Measurements from ENCODE around the gene RANBP17. TPM values are rescaled to one million over a fixed set of nuclear protein-coding genes. Genes with fewer than 3 reads are reported as not detected.
"Not testable (repeated sequence)": the region's sequence is repeated elsewhere in the genome, so short reads cannot be mapped to it uniquely, and the experiment has no call there.

The RANBP17 gene
- total and polyA plus RNA-seq, 5 experiments from 2014 or later: 0.09 to 0.83 (median 0.24) TPM; not detected in 2

DNA sequence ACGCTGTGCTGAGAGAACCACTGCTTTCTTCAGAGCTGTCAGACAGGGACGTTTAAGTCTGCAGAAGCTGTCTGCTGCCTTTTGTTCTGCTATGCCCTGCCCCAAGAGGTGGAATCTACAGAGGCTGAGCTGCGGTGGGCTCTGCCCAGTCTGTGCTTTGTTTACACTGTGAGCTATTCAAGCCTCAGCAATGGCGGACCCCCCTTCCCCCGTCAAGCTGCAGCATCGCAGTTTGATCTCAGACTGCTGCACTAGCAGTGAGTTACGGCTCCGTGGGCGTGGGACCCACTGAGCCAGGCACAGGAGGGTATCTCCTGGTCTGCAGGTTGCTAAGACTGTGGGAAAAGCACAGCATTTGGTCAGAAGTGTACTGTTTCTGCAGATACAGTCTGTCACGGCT is 60.5 kb downstream of the RANBP17 start:
- H3K27ac Mint-ChIP-seq, H3K4me1 Mint-ChIP-seq, H3K9me3 Mint-ChIP-seq, H3K27me3 Mint-ChIP-seq, POLR2A ChIA-PET, ATAC-seq, H3K36me3 Mint-ChIP-seq, H3K4me3 Mint-ChIP-seq: not testable (repeated sequence)
- DNase-seq: peak in 1 of 10 donors; percentile 38

DNA sequence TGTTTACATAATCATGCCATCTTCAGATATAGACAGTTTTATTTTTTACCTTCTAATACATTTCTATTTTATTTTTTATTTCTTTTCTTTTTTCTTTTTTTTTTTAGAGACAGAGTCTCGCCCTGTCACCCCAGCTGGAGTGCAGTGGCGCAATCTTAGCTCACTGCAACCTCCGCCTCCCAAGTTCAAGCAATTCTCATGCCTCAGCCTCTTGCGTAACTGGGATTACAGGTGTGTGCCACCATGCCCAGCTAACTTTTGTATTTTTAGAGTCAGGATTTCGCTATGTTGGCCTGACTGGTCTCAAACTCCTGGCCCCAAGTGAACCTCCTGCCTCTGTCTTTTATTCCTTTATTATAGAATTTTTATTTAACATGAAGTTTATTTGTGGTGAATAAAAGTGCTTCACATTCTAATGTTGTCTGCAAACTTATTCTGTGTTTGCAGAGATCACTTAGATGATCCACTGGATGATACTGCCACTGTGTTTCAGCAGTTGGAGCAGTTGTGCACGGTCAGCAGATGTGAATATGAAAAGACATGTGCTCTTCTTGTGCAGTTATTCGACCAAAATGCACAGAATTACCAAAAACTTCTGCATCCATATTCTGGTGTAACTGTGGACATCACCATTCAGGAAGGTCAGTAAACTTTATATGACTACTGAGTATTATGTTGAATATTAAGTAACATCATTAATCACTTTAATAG is 62.2 kb downstream of the RANBP17 start:
- Mint-ChIP-seq H3K27me3 (peaks cover 0 to 1% (median 0%) of the 10 kb centered on the region in 5 donors), H3K27ac (no peak overlapping the region), H3K36me3 (no peaks in the 10 kb centered on the region), H3K4me1 (no peaks in the 10 kb centered on the region), H3K4me3 (no peak overlapping the region), H3K9me3 (peaks cover 0 to 5% (median 0%) of the 10 kb centered on the region in 9 donors)
- ATAC-seq (no peak), DNase-seq (no peak)
- POLR2A ChIA-PET: no interaction called here

DNA sequence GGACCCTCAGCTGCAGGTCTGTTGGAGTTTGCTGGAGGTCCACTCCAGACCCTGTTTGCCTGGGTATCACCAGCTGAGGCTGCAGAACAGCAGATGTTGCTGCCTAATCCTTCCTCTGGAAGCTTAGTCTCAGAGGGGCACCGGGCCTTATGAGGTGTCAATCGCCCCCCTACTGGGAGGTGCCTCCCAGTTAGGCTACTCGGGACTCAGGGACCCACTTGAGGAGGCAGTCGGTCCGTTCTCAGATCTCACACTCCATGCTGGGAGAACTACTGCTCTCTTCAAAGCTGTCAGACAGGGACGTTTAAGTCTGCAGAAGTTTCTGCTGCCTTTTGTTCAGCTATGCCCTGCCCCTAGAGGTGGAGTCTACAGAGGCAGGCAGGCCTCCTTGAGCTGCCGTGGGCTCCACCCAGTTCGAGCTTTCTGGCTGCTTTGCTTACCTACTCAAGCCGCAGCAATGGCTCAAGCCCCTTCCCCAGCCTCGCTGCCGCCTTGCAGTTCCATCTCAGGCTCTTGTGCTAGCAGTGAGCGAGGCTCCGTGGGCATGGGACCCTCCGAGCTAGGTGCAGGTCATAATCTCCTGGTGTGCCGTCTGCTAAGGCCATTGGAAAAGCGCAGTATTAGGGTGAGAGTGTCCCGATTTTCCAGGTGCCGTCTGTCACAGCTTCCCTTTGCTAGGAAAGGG is 73.9 kb downstream of the RANBP17 start:
- H3K4me1 Mint-ChIP-seq, ATAC-seq, H3K4me3 Mint-ChIP-seq, POLR2A ChIA-PET, H3K27ac Mint-ChIP-seq, H3K36me3 Mint-ChIP-seq, DNase-seq: not testable (repeated sequence)
- Mint-ChIP-seq H3K27me3 (peaks cover 0 to 31% (median 10%) of the 10 kb centered on the region in 5 donors), H3K9me3 (peaks cover 0 to 19% (median 2%) of the 10 kb centered on the region in 9 donors)

DNA sequence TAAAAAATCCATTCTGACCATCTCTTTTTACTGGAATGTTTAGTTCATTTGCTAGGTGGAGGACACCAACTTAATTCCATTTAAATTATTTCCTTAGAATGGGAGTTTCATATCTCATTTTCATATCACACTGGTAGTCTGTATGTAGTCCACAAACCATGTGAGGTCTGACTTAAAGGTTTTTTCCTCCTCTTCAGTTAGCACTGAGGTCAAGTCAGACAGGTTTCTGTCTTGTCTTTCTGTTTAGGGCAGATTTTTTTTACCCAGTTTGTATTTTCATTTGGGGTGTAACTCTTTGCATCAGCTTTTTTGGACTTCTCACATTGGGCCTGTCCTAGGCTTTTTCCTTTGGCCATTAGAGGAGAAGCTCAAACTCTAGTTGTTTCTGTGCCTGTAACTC is 75.3 kb downstream of the RANBP17 start:
- Mint-ChIP-seq H3K27me3 (peaks cover 0 to 31% (median 10%) of the 10 kb centered on the region in 5 donors), H3K27ac (no peak overlapping the region), H3K36me3 (no peaks in the 10 kb centered on the region), H3K9me3 (peaks cover 0 to 12% (median 2%) of the 10 kb centered on the region in 9 donors), H3K4me1 (no peaks in the 10 kb centered on the region), H3K4me3 (no peak overlapping the region)
- no peak for ATAC-seq
- POLR2A ChIA-PET: no interaction called here
- DNase-seq: no peak

DNA sequence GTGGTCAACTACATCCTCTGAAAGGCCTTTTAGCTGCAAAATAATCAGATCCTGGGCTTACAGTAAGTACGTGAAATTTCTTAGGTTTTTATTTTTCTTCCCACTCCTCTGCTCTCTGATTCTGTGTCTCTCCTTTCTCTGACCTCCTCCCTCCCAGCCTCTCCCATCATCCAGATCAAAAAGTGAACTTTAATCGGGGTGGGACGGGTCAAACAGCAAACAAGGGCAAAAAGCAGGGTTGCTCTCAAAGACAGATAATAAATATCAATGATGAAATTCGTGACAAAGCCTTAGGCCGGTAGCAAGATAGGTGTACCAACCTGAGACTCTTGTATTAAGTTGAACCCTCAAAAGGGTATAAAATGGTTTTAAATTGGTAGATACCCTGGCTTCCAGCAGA is 76.1 kb downstream of the RANBP17 start:
- no peaks in the 10 kb centered on the region for H3K4me1 Mint-ChIP-seq
- DNase-seq (no peak), ATAC-seq (no peak)
- H3K27me3 Mint-ChIP-seq: peaks cover 0 to 31% (median 10%) of the 10 kb centered on the region in 5 donors
- peaks cover 0 to 11% (median 2%) of the 10 kb centered on the region in 9 donors for H3K9me3 Mint-ChIP-seq
- POLR2A ChIA-PET: no interaction called here
- H3K36me3 Mint-ChIP-seq: no peaks in the 10 kb centered on the region
- H3K27ac Mint-ChIP-seq: no peak overlapping the region
- no peak overlapping the region for H3K4me3 Mint-ChIP-seq

DNA sequence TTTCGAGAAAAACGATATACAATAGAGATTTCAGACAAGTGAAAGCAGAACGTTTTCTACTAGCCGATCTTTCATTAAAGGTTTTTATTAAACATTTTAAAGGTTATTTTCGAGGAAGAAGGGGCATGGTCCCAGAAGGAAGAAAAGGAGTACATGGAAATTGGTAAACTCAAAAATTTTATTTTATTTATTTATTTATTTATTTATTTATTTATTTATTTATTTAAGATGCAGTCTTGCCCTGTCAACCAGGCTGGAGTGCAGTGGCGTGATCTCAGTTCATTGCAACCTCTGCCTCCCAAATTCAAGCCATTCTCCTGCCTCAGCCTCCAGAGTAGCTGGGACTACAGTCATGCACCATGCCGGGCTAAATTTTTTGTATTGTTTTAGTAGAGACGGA is 77.4 kb downstream of the RANBP17 start:
- ATAC-seq: no peak
- Mint-ChIP-seq H3K9me3 (peaks cover 0 to 6% (median 0%) of the 10 kb centered on the region in 9 donors), H3K27me3 (peaks cover 0 to 24% (median 8%) of the 10 kb centered on the region in 5 donors), H3K4me1 (no peaks in the 10 kb centered on the region), H3K4me3 (no peak overlapping the region), H3K36me3 (no peaks in the 10 kb centered on the region), H3K27ac (no peak overlapping the region)
- DNase-seq: no peak
- POLR2A ChIA-PET: no interaction called here

DNA sequence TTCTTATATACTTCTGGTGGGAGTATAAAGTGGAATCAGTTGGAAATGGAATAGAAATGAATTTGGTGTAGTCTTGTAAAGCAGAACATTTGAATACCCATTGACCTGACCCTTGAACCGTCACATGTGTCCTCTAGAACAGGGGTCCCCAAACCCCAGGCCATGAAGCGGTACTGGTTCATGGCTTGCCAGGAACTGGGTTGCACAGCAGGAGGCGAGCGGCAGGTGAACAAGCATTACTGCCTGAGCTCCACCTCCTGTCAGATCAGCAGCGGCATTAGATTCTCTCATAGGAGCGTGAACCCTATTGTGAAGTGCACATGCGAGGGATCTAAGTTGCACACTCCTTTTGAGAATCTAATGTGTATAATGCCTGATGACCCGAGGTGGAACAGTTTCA is 80.0 kb downstream of the RANBP17 start:
- no peak for DNase-seq

DNA sequence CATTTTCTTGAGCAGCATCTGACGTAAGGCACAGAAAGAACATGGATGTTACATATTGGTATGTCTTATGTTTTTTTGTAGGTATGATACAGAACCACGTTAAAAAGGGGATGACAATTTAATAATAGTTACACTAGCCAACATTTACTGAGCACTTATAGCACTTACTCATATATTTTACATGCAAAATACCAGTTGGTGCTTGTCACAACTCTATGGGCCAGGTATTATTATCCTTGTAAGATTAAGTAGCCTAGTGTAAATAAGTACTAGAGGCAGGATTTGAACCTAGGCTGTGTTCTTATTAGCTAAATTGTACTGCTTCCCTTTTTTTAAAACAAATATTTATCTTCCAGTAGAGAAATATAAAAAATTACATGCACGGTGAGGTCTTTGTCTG is 83.5 kb downstream of the RANBP17 start:
- peaks cover 0 to 4% (median 0%) of the 10 kb centered on the region in 5 donors for H3K27me3 Mint-ChIP-seq
- no peak for ATAC-seq
- POLR2A ChIA-PET: no interaction called here

More for the DNA sequence above, 80.0 kb downstream of the RANBP17 start:
- H3K27me3 Mint-ChIP-seq: peaks cover 0 to 14% (median 6%) of the 10 kb centered on the region in 5 donors
- no peak overlapping the region for H3K27ac Mint-ChIP-seq
- no peak for ATAC-seq
- no peaks in the 10 kb centered on the region for H3K36me3 Mint-ChIP-seq
- H3K9me3 Mint-ChIP-seq: peaks cover 0 to 6% (median 0%) of the 10 kb centered on the region in 9 donors
- no peaks in the 10 kb centered on the region for H3K4me1 Mint-ChIP-seq
- H3K4me3 Mint-ChIP-seq: no peak overlapping the region
- POLR2A ChIA-PET: no interaction called here

DNA sequence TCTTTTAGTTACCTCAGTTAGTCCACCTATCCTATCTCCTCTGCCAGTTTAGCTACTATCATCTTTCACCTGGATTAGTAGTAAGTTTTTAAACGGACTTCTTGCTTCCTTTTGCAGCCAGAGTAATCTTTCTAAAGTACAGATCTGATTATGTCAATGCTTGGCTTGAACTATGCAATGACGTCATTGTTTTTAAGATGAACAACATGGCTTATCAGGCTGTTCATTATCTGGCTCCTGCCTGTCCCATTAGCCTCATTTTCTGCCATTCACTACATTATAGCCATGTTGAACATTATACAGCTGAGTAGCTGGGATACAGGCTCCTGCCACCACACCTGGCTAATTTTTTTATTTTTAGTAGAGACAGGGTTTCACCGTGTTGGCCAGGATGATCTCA is 98.7 kb downstream of the RANBP17 start:
- no peaks in the 10 kb centered on the region for H3K4me1 Mint-ChIP-seq
- no peak overlapping the region for H3K27ac Mint-ChIP-seq
- peaks cover 0 to 3% (median 0%) of the 10 kb centered on the region in 9 donors for H3K9me3 Mint-ChIP-seq
- POLR2A ChIA-PET: no interaction called here
- H3K4me3 Mint-ChIP-seq: no peak overlapping the region
- no peaks in the 10 kb centered on the region for H3K36me3 Mint-ChIP-seq
- DNase-seq (no peak), ATAC-seq (no peak)
- peaks cover 0 to 1% (median 0%) of the 10 kb centered on the region in 5 donors for H3K27me3 Mint-ChIP-seq

More for the DNA sequence above, 83.5 kb downstream of the RANBP17 start:
- peaks cover 0 to 1% (median 0%) of the 10 kb centered on the region in 9 donors for H3K9me3 Mint-ChIP-seq
- H3K4me1 Mint-ChIP-seq: no peaks in the 10 kb centered on the region
- no peak overlapping the region for H3K4me3 Mint-ChIP-seq
- no peak for DNase-seq
- no peaks in the 10 kb centered on the region for H3K36me3 Mint-ChIP-seq
- no peak overlapping the region for H3K27ac Mint-ChIP-seq

DNA sequence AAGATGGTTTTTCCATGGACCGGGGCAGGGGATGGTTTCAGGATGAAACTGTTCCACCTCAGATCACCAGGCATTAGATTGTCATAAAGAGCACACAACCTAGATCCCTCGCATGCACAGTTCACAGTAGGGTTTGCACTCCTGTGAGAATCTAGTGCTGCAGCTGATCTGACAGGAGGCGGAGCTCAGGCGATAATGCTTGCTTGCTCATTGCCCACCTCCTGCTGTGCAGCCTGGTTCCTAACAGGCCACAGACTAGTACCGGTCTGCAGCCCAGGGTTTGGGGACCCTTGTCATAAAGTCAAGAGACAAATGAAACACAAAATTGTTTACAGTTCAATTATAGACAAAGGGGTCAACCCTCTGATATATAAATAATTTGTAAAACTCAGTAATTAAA is 101.7 kb downstream of the RANBP17 start:
- H3K27ac Mint-ChIP-seq: no peak overlapping the region
- peaks cover 0 to 3% (median 0%) of the 10 kb centered on the region in 9 donors for H3K9me3 Mint-ChIP-seq
- no peaks in the 10 kb centered on the region for H3K27me3 Mint-ChIP-seq
- H3K4me3 Mint-ChIP-seq: no peak overlapping the region
- POLR2A ChIA-PET: no interaction called here
- no peak for DNase-seq
- H3K4me1 Mint-ChIP-seq: no peaks in the 10 kb centered on the region
- no peaks in the 10 kb centered on the region for H3K36me3 Mint-ChIP-seq
- no peak for ATAC-seq

DNA sequence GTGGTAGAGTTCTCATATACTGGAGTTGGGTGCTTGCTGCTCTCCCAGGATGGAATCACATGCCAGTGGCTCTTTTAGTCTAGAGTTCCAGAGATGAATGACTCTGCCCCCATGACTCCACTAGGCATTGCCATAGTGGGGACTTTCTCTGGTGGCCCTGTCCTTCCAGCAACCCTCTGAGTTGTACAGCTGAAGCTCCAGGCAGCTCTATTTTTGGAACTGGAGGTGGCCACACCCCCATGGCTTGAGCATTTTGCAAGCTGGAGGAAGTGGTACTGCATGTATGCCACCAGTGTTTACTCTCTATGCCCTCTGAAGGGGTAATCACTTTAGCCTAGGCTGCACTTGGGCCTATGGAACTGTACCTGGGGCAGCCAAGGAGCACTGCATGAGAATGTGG is 112.6 kb downstream of the RANBP17 start:
- Mint-ChIP-seq H3K36me3 (peaks cover 0 to 1% (median 0%) of the 10 kb centered on the region in 3 donors), H3K9me3 (peaks cover 0 to 13% (median 7%) of the 10 kb centered on the region in 9 donors), H3K4me1 (no peaks in the 10 kb centered on the region), H3K27me3 (peaks cover 0 to 4% (median 0%) of the 10 kb centered on the region in 5 donors), H3K4me3 (no peak overlapping the region), H3K27ac (no peak overlapping the region)
- POLR2A ChIA-PET: no interaction called here
- ATAC-seq (no peak), DNase-seq (no peak)

DNA sequence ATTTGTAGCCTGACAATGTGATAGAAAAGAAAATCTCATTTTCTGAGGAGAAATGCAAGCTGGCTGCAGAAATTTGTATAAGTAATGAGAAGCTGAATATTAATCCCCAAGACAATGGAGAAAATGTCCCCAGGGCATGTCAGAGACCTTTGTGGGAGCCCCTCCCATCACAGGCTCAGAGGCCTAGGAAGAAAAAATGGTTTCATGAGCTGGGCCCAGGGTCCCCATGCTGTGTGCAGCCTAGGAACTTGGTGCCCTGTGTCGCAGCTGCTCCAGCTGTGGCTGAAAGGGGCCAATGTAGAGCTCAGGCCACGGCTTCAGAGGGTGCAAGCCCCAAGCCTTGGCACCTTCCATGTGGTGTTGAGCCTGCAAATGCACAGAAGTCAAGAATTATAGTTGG is 118.4 kb downstream of the RANBP17 start:
- H3K4me1 Mint-ChIP-seq, POLR2A ChIA-PET, H3K4me3 Mint-ChIP-seq, H3K27me3 Mint-ChIP-seq, H3K27ac Mint-ChIP-seq, ATAC-seq, DNase-seq: not testable (repeated sequence)
- peaks cover 0 to 21% (median 0%) of the 10 kb centered on the region in 3 donors for H3K36me3 Mint-ChIP-seq
- H3K9me3 Mint-ChIP-seq: peaks cover 14 to 38% (median 23%) of the 10 kb centered on the region in 9 donors

DNA sequence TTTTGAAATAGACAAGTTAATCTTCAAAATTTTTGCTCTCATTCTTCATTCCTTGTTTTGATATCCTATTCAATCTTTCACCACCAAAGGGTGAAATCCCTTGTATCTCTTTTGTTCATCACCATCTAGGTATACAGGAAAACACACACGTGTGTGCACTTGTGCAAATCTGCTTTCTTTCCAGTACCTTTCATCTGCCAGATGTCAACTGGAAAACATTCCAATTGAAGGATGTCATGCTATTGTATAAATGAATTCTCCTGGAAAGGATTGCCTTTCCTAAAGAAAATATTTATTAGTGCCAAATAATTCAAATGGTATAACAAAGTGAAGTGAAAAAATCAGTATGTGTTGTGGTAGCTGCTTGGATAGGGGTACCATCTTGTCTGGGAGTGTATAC is 123.7 kb downstream of the RANBP17 start:
- POLR2A ChIA-PET: no interaction called here
- ATAC-seq (no peak), DNase-seq (no peak)
- Mint-ChIP-seq H3K4me1 (no peaks in the 10 kb centered on the region), H3K4me3 (no peak overlapping the region), H3K36me3 (peaks cover 0 to 10% (median 0%) of the 10 kb centered on the region in 3 donors), H3K9me3 (peaks cover 0 to 20% (median 12%) of the 10 kb centered on the region in 9 donors), H3K27me3 (peaks cover 0 to 3% (median 0%) of the 10 kb centered on the region in 5 donors), H3K27ac (no peak overlapping the region)
